GM12864 (cell line): Measurements from ENCODE around the gene CNTN2.

Source experiments
- DNase-seq: peaks from one replicate; pipeline ENCODE4 v3.0.0-alpha.2; 2011; ENCODE audit warnings: low read depth
- H3K4me3 ChIP-seq: 2 replicates; pipeline ENCODE4 v1.5.1; 2011; ENCODE audit warnings: mild to moderate bottlenecking, low read depth, low read length, control low read depth
- TF ChIP-seq, protein P1 (sequence below): IDR thresholded peaks from 2 replicates; pipeline ENCODE4 v1.5.1; 2011; ENCODE audit warnings: low read depth, mild to moderate bottlenecking, moderate library complexity, low read length, control low read depth, inconsistent platforms; ENCODE audit errors: missing control alignments

Gene CNTN2

DNA sequence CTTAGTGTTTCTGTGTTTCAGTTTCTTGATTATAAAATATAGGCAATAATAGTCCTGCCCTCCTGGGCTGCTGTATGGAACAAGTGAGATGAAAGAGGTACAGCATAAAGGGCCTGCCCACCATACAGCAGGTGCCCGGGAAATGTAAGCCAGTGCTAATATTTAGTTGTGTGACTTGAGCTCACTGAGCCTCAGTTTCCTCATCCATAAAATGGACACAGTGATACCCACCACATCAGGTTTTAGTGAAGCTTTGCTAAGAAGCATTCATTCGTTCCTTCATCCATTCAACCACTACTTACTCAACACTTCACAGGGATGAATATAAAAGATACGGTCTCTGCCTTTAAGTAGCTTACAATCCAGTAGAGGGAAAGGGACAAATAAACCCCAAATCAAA is 19.9 kb downstream of the CNTN2 start:
- H3K4me3 ChIP-seq = no peak overlapping the region
- no peak for DNase-seq
- TF ChIP-seq, protein P1, sequence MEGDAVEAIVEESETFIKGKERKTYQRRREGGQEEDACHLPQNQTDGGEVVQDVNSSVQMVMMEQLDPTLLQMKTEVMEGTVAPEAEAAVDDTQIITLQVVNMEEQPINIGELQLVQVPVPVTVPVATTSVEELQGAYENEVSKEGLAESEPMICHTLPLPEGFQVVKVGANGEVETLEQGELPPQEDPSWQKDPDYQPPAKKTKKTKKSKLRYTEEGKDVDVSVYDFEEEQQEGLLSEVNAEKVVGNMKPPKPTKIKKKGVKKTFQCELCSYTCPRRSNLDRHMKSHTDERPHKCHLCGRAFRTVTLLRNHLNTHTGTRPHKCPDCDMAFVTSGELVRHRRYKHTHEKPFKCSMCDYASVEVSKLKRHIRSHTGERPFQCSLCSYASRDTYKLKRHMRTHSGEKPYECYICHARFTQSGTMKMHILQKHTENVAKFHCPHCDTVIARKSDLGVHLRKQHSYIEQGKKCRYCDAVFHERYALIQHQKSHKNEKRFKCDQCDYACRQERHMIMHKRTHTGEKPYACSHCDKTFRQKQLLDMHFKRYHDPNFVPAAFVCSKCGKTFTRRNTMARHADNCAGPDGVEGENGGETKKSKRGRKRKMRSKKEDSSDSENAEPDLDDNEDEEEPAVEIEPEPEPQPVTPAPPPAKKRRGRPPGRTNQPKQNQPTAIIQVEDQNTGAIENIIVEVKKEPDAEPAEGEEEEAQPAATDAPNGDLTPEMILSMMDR = no peak

DNA sequence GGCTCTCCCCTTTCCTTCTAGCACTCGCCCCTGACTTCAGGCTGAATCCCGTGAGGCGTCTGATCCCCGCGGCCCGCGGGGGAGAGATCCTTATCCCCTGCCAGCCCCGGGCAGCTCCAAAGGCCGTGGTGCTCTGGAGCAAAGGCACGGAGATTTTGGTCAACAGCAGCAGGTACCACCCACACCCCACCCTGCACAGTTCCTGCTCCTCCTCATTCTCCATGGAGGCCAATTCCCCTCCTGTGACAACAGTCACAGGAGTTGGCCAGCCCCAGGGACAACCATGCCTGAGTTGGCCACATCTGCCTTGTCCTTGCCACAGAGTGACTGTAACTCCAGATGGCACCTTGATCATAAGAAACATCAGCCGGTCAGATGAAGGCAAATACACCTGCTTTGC is 21.3 kb downstream of the CNTN2 start:
- TF ChIP-seq, protein P1 = no peak
- H3K4me3 ChIP-seq = no peak overlapping the region
- DNase-seq = no peak

DNA sequence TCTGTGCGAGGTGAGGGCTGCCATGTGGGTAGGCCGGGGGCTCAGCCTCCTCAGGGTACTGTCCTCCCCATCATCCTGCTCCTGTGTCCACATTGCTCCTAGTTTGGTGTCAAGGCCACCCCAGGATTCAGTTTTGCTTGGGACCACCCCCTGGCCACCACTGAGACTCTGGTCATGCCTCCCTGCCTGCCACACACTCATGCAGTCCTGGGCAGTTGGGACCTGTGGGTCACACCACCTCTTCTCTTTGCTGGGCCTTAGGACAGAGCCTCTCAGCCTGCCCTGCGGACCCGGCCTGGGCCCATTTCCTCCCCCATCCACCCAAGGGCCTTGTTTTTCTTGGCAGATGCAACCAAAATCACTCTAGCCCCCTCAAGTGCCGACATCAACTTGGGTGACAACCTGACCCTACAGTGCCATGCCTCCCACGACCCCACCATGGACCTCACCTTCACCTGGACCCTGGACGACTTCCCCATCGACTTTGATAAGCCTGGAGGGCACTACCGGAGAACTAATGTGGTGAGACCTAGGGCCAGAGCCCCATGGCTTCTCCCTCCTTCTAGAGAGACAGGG is 21.8 kb downstream of the CNTN2 start:
- TF ChIP-seq, protein P1 = no peak
- H3K4me3 ChIP-seq = no peak overlapping the region
- no peak for DNase-seq

DNA sequence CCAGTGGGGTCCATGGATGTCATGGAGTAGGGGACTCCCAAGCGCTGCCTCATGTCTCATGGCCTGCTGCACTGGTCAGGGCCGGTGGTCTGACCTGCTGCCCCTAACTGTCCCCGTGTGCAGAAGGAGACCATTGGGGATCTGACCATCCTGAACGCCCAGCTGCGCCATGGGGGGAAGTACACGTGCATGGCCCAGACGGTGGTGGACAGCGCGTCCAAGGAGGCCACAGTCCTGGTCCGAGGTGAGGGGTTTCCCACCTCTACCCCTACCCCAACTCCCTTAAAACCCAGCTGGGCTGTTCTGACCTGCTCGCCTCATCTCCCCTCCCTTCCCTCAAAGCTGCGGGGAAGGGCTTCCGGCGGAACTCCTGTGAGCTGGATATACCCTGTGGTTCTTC is 22.7 kb downstream of the CNTN2 start:
- no peak overlapping the region for H3K4me3 ChIP-seq
- TF ChIP-seq, protein P1 = no peak
- no peak for DNase-seq

DNA sequence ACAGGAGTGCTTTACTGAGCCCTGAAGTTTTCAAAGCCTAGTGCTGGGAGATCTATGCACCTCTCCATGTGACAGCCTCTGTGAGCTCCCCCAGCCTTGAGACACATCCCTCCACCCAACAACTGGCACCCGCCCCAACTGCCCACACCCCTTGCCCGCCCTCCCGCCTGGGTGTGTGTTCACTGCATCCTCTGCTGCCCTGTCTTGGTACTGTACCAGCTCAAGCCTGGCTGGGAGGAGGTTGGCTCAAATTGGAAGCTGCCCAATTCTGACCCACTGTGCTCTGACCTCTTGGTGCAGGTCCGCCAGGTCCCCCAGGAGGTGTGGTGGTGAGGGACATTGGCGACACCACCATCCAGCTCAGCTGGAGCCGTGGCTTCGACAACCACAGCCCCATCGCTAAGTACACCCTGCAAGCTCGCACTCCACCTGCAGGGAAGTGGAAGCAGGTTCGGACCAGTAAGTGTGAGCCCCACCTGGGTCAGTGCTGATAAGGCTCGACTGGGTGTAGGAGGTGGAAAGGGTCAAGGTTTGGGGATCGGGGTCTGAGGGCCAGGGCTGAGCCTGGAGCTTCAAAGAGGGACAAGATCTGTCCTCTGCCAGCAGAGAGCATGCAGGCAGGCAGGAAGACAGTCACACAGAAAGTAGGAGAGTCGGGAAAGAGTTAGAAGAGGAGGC is 23.3 kb downstream of the CNTN2 start:
- TF ChIP-seq, protein P1 = no peak
- H3K4me3 ChIP-seq = no peak overlapping the region
- DNase-seq = no peak

DNA sequence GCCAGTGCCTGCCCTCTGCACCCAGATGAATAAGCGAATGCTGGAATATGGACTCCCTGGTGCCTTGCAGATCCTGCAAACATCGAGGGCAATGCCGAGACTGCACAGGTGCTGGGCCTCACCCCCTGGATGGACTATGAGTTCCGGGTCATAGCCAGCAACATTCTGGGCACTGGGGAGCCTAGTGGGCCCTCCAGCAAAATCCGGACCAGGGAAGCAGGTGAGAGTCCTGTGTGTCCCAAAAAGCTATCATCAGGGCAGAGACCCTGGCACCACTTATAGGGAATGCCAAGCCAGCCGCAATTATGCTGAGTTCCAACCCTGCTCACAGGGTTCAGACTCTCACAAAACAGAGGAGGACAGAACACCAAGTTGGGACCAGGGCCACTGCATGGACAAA is 24.0 kb downstream of the CNTN2 start:
- no peak overlapping the region for H3K4me3 ChIP-seq
- no peak for DNase-seq
- TF ChIP-seq, protein P1 = no peak

DNA sequence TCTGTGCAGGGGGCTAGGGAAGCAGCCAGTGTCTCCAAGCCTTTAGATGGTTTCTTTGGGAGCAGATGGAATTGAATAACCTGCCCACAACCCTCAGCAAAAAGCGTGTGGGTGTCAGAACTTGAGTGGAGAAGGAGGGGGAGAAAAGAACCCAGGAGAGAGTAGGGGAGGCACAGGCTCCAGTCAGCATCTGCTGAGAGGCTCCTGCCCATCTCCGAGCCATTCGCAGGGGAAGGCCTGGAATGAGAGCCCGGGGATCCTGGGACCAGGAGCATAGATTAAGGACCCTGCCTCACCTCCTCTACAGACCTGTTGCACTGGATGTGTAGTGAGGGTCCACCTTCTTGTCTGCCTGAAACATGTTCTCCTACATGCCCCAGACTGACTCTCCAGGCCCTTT is 25.0 kb downstream of the CNTN2 start:
- no peak for DNase-seq
- TF ChIP-seq, protein P1 = no peak
- H3K4me3 ChIP-seq = no peak overlapping the region
